ENCODE data around the gene NBAS. TPM values are rescaled to one million over a fixed set of nuclear protein-coding genes. Genes with fewer than 3 reads are reported as not detected.

The NBAS gene
- total and polyA plus RNA-seq, 9 of the 15 experiments (the other 6 are each of a cell fraction or from before 2014, with no cell fraction given) = 15.3 to 94.4 (median 69.9) TPM

GRCh38 chr2:15570104-15570503, 9.0 kb upstream of the NBAS start:
- TF ChIP-seq ETV1 (tag; conservative IDR thresholded peaks at IDR 0.05; ENCODE audit: low read depth) (no peak), SNRNP70 (optimal IDR thresholded peaks at IDR 0.05; ENCODE audit: low read depth, low read length) (no peak), RFX1 (IDR thresholded peaks at IDR 0.05) (no peak), ZNF639 (CRISPR knock-in tag; conservative IDR thresholded peaks at IDR 0.05 in 1 of 2, IDR thresholded peaks at IDR 0.05 in 1 of 2) (no peak)
- FAIRE-seq = no peak

More at GRCh38 chr2:15570104-15570503, 9.0 kb upstream of the NBAS start:
- Histone ChIP-seq H3K9me1 (ENCODE audit: control insufficient read depth, insufficient read depth, low read length) (no peaks in the 10 kb centered on the region), H3K36me3 (ENCODE audit: control insufficient read depth, insufficient read depth, low read length) (0 out of 3 replicates have a peak, but pooled peaks cover 2% of the 10 kb centered on the region), H4K20me1 (replicated peaks; ENCODE audit: control insufficient read depth, insufficient read depth, low read length) (no peaks in the 10 kb centered on the region), H3K27ac (ENCODE audit: extremely low read depth, low read depth, low read length) (no peak overlapping the region), H3K79me2 (ENCODE audit: control insufficient read depth, insufficient read depth, low read length) (no peaks in the 10 kb centered on the region), H3K4me2 (ENCODE audit: insufficient read depth, low read length) (no peak overlapping the region), H3K9me3 (replicated peaks; ENCODE audit: control insufficient read depth, insufficient read depth, low read depth, low read length) (no peaks in the 10 kb centered on the region), H3K4me3 (no peak overlapping the region), H3K27me3 (ENCODE audit: control insufficient read depth in 2 of 2, insufficient read depth in 2 of 2, low read length in 2 of 2) (no peaks in the 10 kb centered on the region), H3K4me1 (replicated peaks in 1 of 2; ENCODE audit: control insufficient read depth in 2 of 2, insufficient read depth in 2 of 2, low read length in 2 of 2) (peaks cover 3 to 13% of the 10 kb centered on the region in 2 experiments; a peak in 3 of 5 replicates), H3K9ac (ENCODE audit: insufficient read depth in 1 of 2, low read depth in 2 of 2, low read length in 2 of 2) (no peak overlapping the region), H2AFZ (ENCODE audit: low read depth, low read length) (peak overlapping the region; percentile 50)
- 83% methylated on average over 5 of the region's 5 CpGs for WGBS (ENCODE audit: insufficient coverage, low coverage, missing lambda C conversion rate)
- intact Hi-C loops (cut with micrococcal nuclease) (no loop called here), in situ Hi-C loops (cut with MboI) (no loop called here)
- no TSS peak for BruUV-seq (replicated peaks)
- no peak for DNase-seq (ENCODE audit: extremely low read depth in 1 of 4, low spot score in 3 of 4)
- no peak for ATAC-seq
- CTCF ChIA-PET (ENCODE audit: low intra/inter-chr PET ratio) = no interaction called here
- POLR2A ChIA-PET = interaction anchor here (1.1 to 2.8 kb wide), 4 partner anchors 9 to 16 kb away, joined by 3 to 9 read pairs (median 6); partner anchors contain the start of gene NBAS

All from K562 (cell line).